CD14-positive monocyte (primary cell): ENCODE data around the gene SPRTN. TPM values are rescaled to one million over a fixed set of nuclear protein-coding genes. Genes with fewer than 3 reads are reported as not detected.

Source experiments
- DNase-seq, 3 donors: peaks; one replicate each; pipeline ENCODE4 v3.0.0-alpha.2; 2011 to 2022
- H2AFZ ChIP-seq: 2 replicates; pipeline ENCODE4 v1.6.0; 2012; ENCODE audit warnings: mild to moderate bottlenecking, low read depth, low read length, inconsistent platforms; ENCODE audit not compliant: insufficient read depth, poor library complexity, severe bottlenecking
- H3K27ac ChIP-seq, 2 donors: 1 replicate in 1 of 2; 2 replicates in 1 of 2; pipeline ENCODE4 v1.5.1; 2012 to 2013; ENCODE audit warnings: low read length in 2 of 2, control low read depth in 1 of 2, inconsistent platforms in 1 of 2, low read depth in 1 of 2, mild to moderate bottlenecking in 1 of 2
- H3K27me3 ChIP-seq, 2 donors: one replicate each; pipeline versions ENCODE4 v1.6.0 to v1.6.1; 2011 to 2013; ENCODE audit warnings: low read length in 2 of 2; ENCODE audit not compliant: control insufficient read depth in 2 of 2, insufficient read depth in 2 of 2
- H3K36me3 ChIP-seq, 2 donors: replicated peaks in 1 of 2; 1 replicate in 1 of 2; 2 replicates in 1 of 2; pipeline versions ENCODE4 v1.5.1 to v1.6.1; 2012 to 2013; ENCODE audit warnings: low read length in 2 of 2, control low read depth in 1 of 2, inconsistent platforms in 1 of 2, mild to moderate bottlenecking in 1 of 2; ENCODE audit not compliant: insufficient read depth in 2 of 2, control insufficient read depth in 1 of 2
- H3K4me1 ChIP-seq, 2 donors: 1 replicate in 1 of 2; 2 replicates in 1 of 2; pipeline versions ENCODE4 v1.5.1 to v1.6.1; 2012 to 2013; ENCODE audit warnings: low read length in 2 of 2, control low read depth in 1 of 2, inconsistent platforms in 1 of 2, mild to moderate bottlenecking in 1 of 2, moderate library complexity in 1 of 2; ENCODE audit not compliant: insufficient read depth in 2 of 2, control insufficient read depth in 1 of 2
- H3K4me2 ChIP-seq: replicated peaks from 2 replicates; pipeline ENCODE3; 2012; ENCODE audit warnings: low read length, moderate library complexity, mild to moderate bottlenecking; ENCODE audit not compliant: poor library complexity, severe bottlenecking; ENCODE audit errors: extremely low read depth
- H3K4me3 ChIP-seq, 3 experiments: fragments of 200-600 bp in 1 of 3; sonication (generic) in 1 of 3; replicated peaks in 1 of 3; 1 replicate in 2 of 3; 2 replicates in 1 of 3; pipeline ENCODE4 v1.5.1; 2011 to 2013; ENCODE audit warnings: low read length in 3 of 3, mild to moderate bottlenecking in 3 of 3, control low read depth in 2 of 3, low read depth in 2 of 3, inconsistent platforms in 1 of 3, moderate library complexity in 1 of 3
- H3K79me2 ChIP-seq: 2 replicates; pipeline ENCODE4 v1.6.0; 2012; ENCODE audit warnings: mild to moderate bottlenecking, control low read depth, inconsistent platforms, low read length, moderate library complexity; ENCODE audit not compliant: insufficient read depth
- H3K9ac ChIP-seq: 2 replicates; pipeline ENCODE4 v1.6.0; 2017; ENCODE audit warnings: low read length, mild to moderate bottlenecking; ENCODE audit not compliant: insufficient read depth, poor library complexity, severe bottlenecking
- H3K9me3 ChIP-seq, 2 donors: replicated peaks in 1 of 2; 1 replicate in 1 of 2; 2 replicates in 1 of 2; pipeline versions ENCODE4 v1.5.1 to v1.6.1; 2012 to 2013; ENCODE audit warnings: low read length in 2 of 2, control low read depth in 1 of 2; ENCODE audit not compliant: control insufficient read depth in 1 of 2, insufficient read depth in 1 of 2
- H4K20me1 ChIP-seq: 2 replicates; pipeline ENCODE4 v1.6.0; 2012; ENCODE audit warnings: mild to moderate bottlenecking, low read length, control low read depth, moderate library complexity; ENCODE audit not compliant: insufficient read depth
- H3K27ac Mint-ChIP-seq, 7 donors: one replicate each; pipeline ENCODE4 v1.8.0; 2020; ENCODE audit warnings: mild to moderate bottlenecking in 7 of 7, mixed read lengths in 7 of 7, moderate library complexity in 6 of 7, inconsistent platforms in 2 of 7
- H3K27me3 Mint-ChIP-seq, 3 donors: one replicate each; pipeline ENCODE4 v1.8.0; 2021 to 2022; ENCODE audit warnings: low read depth in 3 of 3, mild to moderate bottlenecking in 3 of 3, mixed read lengths in 3 of 3, moderate library complexity in 3 of 3, inconsistent platforms in 1 of 3
- H3K36me3 Mint-ChIP-seq, 2 donors: one replicate each; pipeline ENCODE4 v1.8.0; 2020; ENCODE audit warnings: mixed read lengths in 2 of 2, inconsistent platforms in 1 of 2, mild to moderate bottlenecking in 1 of 2
- H3K4me1 Mint-ChIP-seq: one replicate; pipeline ENCODE4 v1.8.0; 2020; ENCODE audit warnings: mild to moderate bottlenecking, mixed read lengths
- H3K4me3 Mint-ChIP-seq, 2 donors: one replicate each; pipeline ENCODE4 v1.8.0; 2020; ENCODE audit warnings: mild to moderate bottlenecking in 2 of 2, mixed read lengths in 2 of 2, moderate library complexity in 1 of 2
- H3K9me3 Mint-ChIP-seq, 7 donors: one replicate each; pipeline ENCODE4 v1.8.0; 2020 to 2022; ENCODE audit warnings: mixed read lengths in 7 of 7, mild to moderate bottlenecking in 6 of 7, moderate library complexity in 6 of 7, inconsistent platforms in 2 of 7
- WGBS: methylation state at CpG from one replicate; pipeline ENCODE4 v1.1.5; 2013; ENCODE audit warnings: missing lambda C conversion rate; ENCODE audit not compliant: insufficient coverage; 5-methylcytosine and 5-hydroxymethylcytosine counted together
- intact Hi-C, 2 donors: fragments of 100-400 bp; cut with micrococcal nuclease; formaldehyde crosslinking; loops; one replicate each; pipeline versions ENCODE4 v1.15.0 to v1.15.1; 2023
- polyA plus RNA-seq, 3 donors: library from polyadenylated mRNA; depleted of rRNA in 1 of 3; unstranded in 2 of 3; stranded (reverse) in 1 of 3; fragments of 300-500 nt in 2 of 3; fragments of >200 nt in 1 of 3; fragmentation: Illumina TruSeq in 2 of 3; gene quantifications; 1 replicate in 2 of 3; 2 replicates in 1 of 3; pipeline ENCODE4 v1.2.3, GENCODE V29; 2012 to 2021
- TF ChIP-seq, protein P1 (sequence below): fragments of 200-600 bp; IDR thresholded peaks from one replicate; pipeline ENCODE4 v1.8.0; 2022; ENCODE audit warnings: antibody characterized with exemption, mild to moderate bottlenecking

SPRTN gene
- polyA plus RNA-seq, 3 donors = 4.5 to 9.1 (median 7.8) TPM

DNA sequence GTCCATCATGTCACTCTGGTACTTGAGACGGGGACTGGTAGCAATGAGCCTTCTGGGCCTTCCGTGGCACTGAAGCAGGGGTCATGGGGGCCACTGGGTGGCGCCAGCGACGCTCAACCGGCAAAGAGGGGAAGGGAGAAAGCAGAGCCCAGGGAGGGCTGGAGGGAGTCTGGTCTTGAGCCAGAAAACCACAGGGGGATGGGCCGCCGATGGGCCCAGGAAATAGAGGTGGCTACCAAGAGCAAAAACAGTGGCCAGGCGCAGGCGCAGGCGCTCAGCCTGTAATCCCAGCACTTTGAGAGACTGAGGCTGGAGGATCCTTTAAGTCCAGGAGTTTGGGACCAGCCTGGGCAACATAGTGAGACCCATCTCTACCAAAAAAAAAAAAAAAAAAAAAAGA is 22.2 kb upstream of the SPRTN start:
- TF ChIP-seq, protein P1, sequence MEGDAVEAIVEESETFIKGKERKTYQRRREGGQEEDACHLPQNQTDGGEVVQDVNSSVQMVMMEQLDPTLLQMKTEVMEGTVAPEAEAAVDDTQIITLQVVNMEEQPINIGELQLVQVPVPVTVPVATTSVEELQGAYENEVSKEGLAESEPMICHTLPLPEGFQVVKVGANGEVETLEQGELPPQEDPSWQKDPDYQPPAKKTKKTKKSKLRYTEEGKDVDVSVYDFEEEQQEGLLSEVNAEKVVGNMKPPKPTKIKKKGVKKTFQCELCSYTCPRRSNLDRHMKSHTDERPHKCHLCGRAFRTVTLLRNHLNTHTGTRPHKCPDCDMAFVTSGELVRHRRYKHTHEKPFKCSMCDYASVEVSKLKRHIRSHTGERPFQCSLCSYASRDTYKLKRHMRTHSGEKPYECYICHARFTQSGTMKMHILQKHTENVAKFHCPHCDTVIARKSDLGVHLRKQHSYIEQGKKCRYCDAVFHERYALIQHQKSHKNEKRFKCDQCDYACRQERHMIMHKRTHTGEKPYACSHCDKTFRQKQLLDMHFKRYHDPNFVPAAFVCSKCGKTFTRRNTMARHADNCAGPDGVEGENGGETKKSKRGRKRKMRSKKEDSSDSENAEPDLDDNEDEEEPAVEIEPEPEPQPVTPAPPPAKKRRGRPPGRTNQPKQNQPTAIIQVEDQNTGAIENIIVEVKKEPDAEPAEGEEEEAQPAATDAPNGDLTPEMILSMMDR = peak; percentile 70
- Mint-ChIP-seq H3K27me3 (peaks cover 0 to 2% (median 1%) of the 10 kb centered on the region in 3 donors), H3K9me3 (peaks cover 0 to 8% (median 3%) of the 10 kb centered on the region in 7 donors), H3K36me3 (no peaks in the 10 kb centered on the region), H3K4me3 (no peak overlapping the region), H3K27ac (no peak overlapping the region), H3K4me1 (peaks cover 4% of the 10 kb centered on the region)
- no peaks in the 10 kb centered on the region for H3K79me2 ChIP-seq
- no peak overlapping the region for H3K27ac ChIP-seq
- H4K20me1 ChIP-seq = no peaks in the 10 kb centered on the region
- no peak overlapping the region for H3K4me3 ChIP-seq
- peaks cover 0 to 7% of the 10 kb centered on the region in 2 donors for H3K9me3 ChIP-seq
- H3K4me1 ChIP-seq = no peaks in the 10 kb centered on the region
- no peak overlapping the region for H3K4me2 ChIP-seq
- H3K36me3 ChIP-seq = no peaks in the 10 kb centered on the region
- no peaks in the 10 kb centered on the region for H3K27me3 ChIP-seq
- H3K9ac ChIP-seq = no peak overlapping the region
- 40% methylated on average over 11 of the region's 11 CpGs for WGBS
- no peak overlapping the region for H2AFZ ChIP-seq
- intact Hi-C loops = no loop called here
- DNase-seq = peak; percentile 19 to 37 (median 19)

DNA sequence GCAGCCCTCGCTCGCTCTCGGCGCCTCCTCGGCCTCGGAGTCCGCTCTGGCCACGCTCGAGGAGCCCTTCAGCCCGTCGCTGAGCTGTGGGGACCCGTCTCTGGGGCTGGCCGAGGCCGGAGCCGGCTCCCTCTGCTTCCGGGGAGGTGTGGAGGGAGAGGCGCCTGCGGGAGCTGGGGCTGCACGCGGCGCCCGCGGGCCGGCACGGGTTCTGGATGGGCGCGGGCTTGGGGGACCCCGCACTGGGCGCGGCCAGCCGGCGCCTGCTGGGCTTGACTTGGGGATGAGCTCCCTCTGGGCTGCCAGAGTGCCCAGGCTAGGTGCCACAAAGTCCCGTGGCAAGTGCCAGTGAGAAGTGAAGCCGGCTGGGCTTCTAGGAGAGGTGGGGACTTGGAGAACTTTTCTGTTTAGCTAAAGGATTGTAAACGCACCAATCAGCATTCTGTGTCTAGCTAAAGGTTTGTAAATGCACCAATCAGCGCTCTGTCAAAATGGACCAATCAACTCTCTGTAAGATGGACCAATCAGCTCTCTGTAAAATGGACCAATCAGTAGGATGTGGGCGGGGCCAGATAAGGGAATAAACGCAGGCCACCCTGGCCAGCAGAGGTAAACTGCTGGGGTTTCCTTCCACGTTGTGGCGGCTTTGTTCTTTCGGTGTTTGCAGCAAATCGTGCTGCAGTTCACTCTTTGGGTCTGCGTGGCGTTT is 20.6 kb upstream of the SPRTN start:
- H3K4me1 Mint-ChIP-seq = peaks cover 4% of the 10 kb centered on the region
- 99% methylated on average over 44 of the region's 44 CpGs for WGBS
- DNase-seq = no peak
- intact Hi-C loops = no loop called here
- Histone ChIP-seq H4K20me1 (no peaks in the 10 kb centered on the region), H2AFZ (no peak overlapping the region), H3K4me3 (no peak overlapping the region), H3K4me2 (no peak overlapping the region), H3K27me3 (no peaks in the 10 kb centered on the region), H3K79me2 (no peaks in the 10 kb centered on the region), H3K4me1 (no peaks in the 10 kb centered on the region), H3K36me3 (no peaks in the 10 kb centered on the region), H3K9me3 (peaks cover 0 to 7% of the 10 kb centered on the region in 2 donors), H3K9ac (no peak overlapping the region), H3K27ac (no peak overlapping the region)
- no peak overlapping the region for H3K27ac Mint-ChIP-seq
- no peaks in the 10 kb centered on the region for H3K36me3 Mint-ChIP-seq
- peaks cover 0 to 13% (median 3%) of the 10 kb centered on the region in 7 donors for H3K9me3 Mint-ChIP-seq
- H3K4me3 Mint-ChIP-seq = no peak overlapping the region
- peaks cover 0 to 2% (median 1%) of the 10 kb centered on the region in 3 donors for H3K27me3 Mint-ChIP-seq
- TF ChIP-seq, protein P1 = no peak
